Measurements from ENCODE around the gene CTDSPL. TPM values are rescaled to one million over a fixed set of nuclear protein-coding genes. Genes with fewer than 3 reads are reported as not detected.

The CTDSPL gene
- total RNA-seq, 1 experiment from 2014 or later = 34.4 TPM

- no peak for TF ChIP-seq CEBPB (IDR thresholded peaks at IDR 0.05; ENCODE audit: low read depth)
Observed at GRCh38 chr3:37991109-37991508, 129.4 kb downstream of the CTDSPL start (continued).

GRCh38 chr3:37991823-37992222 lies 130.1 kb downstream of the CTDSPL start:
- ChIA-PET POLR2A (no interaction called here), RAD21 (ENCODE audit: low non-redundant PET in 1 of 2, low total read pairs in 2 of 2, uncharacterized antibody in 2 of 2, unreplicated experiment in 2 of 2) (no interaction called here), CTCF (no interaction called here)
- Histone ChIP-seq H3K27ac (ENCODE audit: low read depth, low read length) (no peak overlapping the region), H3K4me1 (ENCODE audit: control insufficient read depth in 1 of 2, insufficient read depth in 2 of 2, low read length in 2 of 2) (peaks cover 7 to 30% of the 10 kb centered on the region in 2 experiments; a peak in 3 of 4 replicates), H3K36me3 (ENCODE audit: control insufficient read depth in 1 of 2, insufficient read depth in 2 of 2, low read length in 2 of 2) (no peaks in the 10 kb centered on the region), H2AFZ (ENCODE audit: low read depth, low read length, poor library complexity, severe bottlenecking) (no peak overlapping the region), H3K9me3 (ENCODE audit: control insufficient read depth in 1 of 2, insufficient read depth in 1 of 2, low read depth in 1 of 2, low read length in 2 of 2) (no peaks in the 10 kb centered on the region), H3K4me3 (replicated peaks in 1 of 2; ENCODE audit: low read depth in 1 of 2, low read length in 2 of 2) (no peak overlapping the region), H4K20me1 (ENCODE audit: insufficient read depth) (no peaks in the 10 kb centered on the region), H3K27me3 (ENCODE audit: insufficient read depth, low read length) (no peaks in the 10 kb centered on the region), H3K9me2 (ENCODE audit: insufficient read depth) (no peaks in the 10 kb centered on the region), H3K9ac (ENCODE audit: low read length) (no peak overlapping the region), H3K79me2 (ENCODE audit: insufficient read depth, low read length) (no peaks in the 10 kb centered on the region), H3K4me2 (ENCODE audit: low read length) (no peak overlapping the region)
- no peak for DNase-seq (ENCODE audit: low read depth, low spot score)
- no TSS peak for BruUV-seq (replicated peaks)
- TF ChIP-seq JUND (IDR thresholded peaks at IDR 0.05) = no peak
- TF ChIP-seq POLR2AphosphoS5 (IDR thresholded peaks at IDR 0.05; ENCODE audit: low read depth, low read length) = no peak
- TF ChIP-seq ZFX (IDR thresholded peaks at IDR 0.05) = no peak
- no peak for TF ChIP-seq CTCF (IDR thresholded peaks at IDR 0.05 in 2 of 3, conservative IDR thresholded peaks at IDR 0.05 in 1 of 3; ENCODE audit: borderline replicate concordance in 1 of 3, insufficient read depth in 1 of 3, low read depth in 2 of 3, low read length in 2 of 3)
- TF ChIP-seq SIN3A (IDR thresholded peaks at IDR 0.05; ENCODE audit: low read depth) = no peak
- TF ChIP-seq EGR1 (IDR thresholded peaks at IDR 0.05; ENCODE audit: low read depth) = no peak
- ATAC-seq = no peak
- intact Hi-C loops (cut with micrococcal nuclease) = no loop called here

All from HCT116 (cell line).